RWPE2 (cell line): ENCODE results near the gene GIGYF2.

Source experiments
- ATAC-seq: fragments of 200-7000 bp; cut with Tn5 transposase; 3 replicates; pipeline ENCODE4 v1.9.1; 2021; ENCODE audit warnings: low read depth
- DNase-seq: peaks from one replicate; pipeline ENCODE4 v3.0.0-alpha.2; 2020; ENCODE audit warnings: low spot score
- H3K27ac ChIP-seq: fragments of 450-650 bp; 2 replicates; pipeline ENCODE4 v1.5.1; 2017; ENCODE audit warnings: mild to moderate bottlenecking; ENCODE audit not compliant: poor library complexity, severe bottlenecking
- H3K27me3 ChIP-seq: fragments of 250-450 bp; sonication (Bioruptor Pico); 2 replicates; pipeline ENCODE4 v1.5.1; 2021; ENCODE audit warnings: mild to moderate bottlenecking, moderate library complexity; ENCODE audit not compliant: insufficient read depth, poor library complexity, severe bottlenecking
- H3K36me3 ChIP-seq: fragments of 250-450 bp; sonication (Bioruptor Pico); 2 replicates; pipeline ENCODE4 v1.5.1; 2020; ENCODE audit warnings: low read depth, mild to moderate bottlenecking, moderate library complexity
- H3K4me1 ChIP-seq: fragments of 250-450 bp; sonication (Bioruptor Pico); 2 replicates; pipeline ENCODE4 v1.5.1; 2021; ENCODE audit warnings: mild to moderate bottlenecking, moderate library complexity; ENCODE audit not compliant: insufficient read depth, poor library complexity, severe bottlenecking
- H3K4me3 ChIP-seq: fragments of 250-450 bp; sonication (Bioruptor Pico); 2 replicates; pipeline ENCODE4 v1.5.1; 2021; ENCODE audit warnings: mild to moderate bottlenecking, moderate library complexity; ENCODE audit not compliant: severe bottlenecking
- H3K9me3 ChIP-seq: fragments of 250-450 bp; sonication (Bioruptor Pico); 2 replicates; pipeline ENCODE4 v1.5.1; 2021; ENCODE audit warnings: mild to moderate bottlenecking, moderate library complexity; ENCODE audit not compliant: severe bottlenecking
- CTCF ChIP-seq: fragments of 450-650 bp; IDR thresholded peaks from one replicate; pipeline ENCODE4 v1.5.1; 2017; ENCODE audit warnings: mild to moderate bottlenecking, moderate library complexity; ENCODE audit not compliant: poor library complexity, severe bottlenecking

The GIGYF2 gene

DNA sequence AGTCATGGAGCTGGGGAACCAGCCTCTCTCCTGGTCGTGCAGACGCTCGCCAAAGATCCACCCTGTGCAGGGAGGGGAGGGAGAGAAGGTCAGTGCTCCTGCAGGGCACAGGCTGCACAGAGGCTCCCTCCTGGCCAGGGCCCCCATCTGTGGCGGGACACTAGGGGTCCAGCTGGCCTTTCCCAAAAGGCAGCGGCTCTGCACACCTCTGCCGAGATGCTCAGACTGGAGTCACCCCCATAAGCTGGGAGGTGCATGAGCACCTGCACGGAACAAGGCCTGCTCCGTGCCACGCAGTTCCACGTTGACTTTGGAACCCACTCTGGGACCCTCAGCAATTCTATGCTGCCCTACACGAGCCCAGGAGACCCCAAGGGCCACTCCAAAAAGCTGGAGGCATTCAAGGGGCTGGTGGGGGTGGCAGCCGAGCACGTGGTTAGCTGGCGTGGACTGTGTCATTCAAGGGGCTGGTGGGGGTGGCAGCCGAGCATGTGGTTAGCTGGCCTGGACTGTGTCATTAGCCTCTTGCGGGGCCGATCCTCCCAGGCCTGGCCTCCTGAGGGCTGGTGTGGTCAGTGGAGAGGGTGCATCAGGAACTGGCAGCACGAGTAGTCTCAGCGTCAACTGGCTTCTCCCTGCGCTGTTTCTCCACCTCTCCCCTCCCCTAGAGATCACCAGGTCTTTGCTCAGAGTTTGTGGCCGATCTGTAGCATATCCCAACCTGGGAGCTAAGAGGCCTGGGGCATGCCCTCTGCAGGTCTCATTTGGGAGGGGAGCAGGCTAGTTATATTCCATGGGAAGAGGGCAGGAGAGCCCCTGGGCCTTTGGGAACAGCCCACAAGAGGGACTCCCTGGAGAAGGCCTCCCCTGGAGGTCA lies 182.7 kb downstream of the GIGYF2 start:
- no peaks in the 10 kb centered on the region for H3K27me3 ChIP-seq
- H3K36me3 ChIP-seq, result no peaks in the 10 kb centered on the region
- H3K27ac ChIP-seq, result no peak overlapping the region
- no peak for TF ChIP-seq CTCF
- no peak for DNase-seq
- no peaks in the 10 kb centered on the region for H3K9me3 ChIP-seq
- no peak for ATAC-seq
- H3K4me1 ChIP-seq, result no peaks in the 10 kb centered on the region
- no peak overlapping the region for H3K4me3 ChIP-seq

DNA sequence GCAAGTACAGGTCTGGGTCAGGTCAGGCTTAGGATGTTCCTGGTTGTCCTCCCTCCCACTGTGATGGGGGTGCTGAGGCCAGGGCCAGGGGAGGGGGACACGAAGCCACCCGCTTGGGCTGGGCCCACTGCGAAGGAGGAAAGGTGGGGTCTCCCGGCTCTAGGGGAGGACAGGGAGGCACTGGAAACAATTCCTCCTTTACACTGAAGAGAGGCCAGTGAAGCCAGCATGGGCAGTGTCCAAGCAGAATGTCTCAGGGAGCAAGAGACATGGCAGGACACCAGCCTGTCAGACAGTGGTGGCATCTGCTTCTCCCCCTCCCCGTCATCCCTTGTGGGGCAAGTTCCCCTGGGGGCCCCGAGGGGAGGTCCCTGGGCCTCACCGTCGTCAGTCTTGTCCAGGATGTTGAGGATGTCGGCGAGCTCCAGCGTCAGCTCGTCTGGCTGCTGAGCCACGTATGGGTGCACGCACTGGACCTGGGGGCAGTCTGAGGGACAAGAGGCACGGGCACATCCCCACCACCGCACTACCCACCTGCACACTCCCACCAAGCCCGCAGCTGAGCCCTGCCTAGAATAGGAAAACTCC lies 183.7 kb downstream of the GIGYF2 start:
- TF ChIP-seq CTCF, result no peak
- DNase-seq (no peak), ATAC-seq (no peak)
- no peak overlapping the region for H3K27ac ChIP-seq
- no peaks in the 10 kb centered on the region for H3K4me1 ChIP-seq
- no peaks in the 10 kb centered on the region for H3K36me3 ChIP-seq
- no peak overlapping the region for H3K4me3 ChIP-seq
- H3K27me3 ChIP-seq, result no peaks in the 10 kb centered on the region
- H3K9me3 ChIP-seq, result no peaks in the 10 kb centered on the region

- no peak overlapping the region for H3K4me3 ChIP-seq
- TF ChIP-seq CTCF, result no peak
- DNase-seq (no peak), ATAC-seq (no peak)
- H3K9me3 ChIP-seq, result no peaks in the 10 kb centered on the region
- no peaks in the 10 kb centered on the region for H3K4me1 ChIP-seq
- no peak overlapping the region for H3K27ac ChIP-seq
- H3K27me3 ChIP-seq, result no peaks in the 10 kb centered on the region
- H3K36me3 ChIP-seq, result no peaks in the 10 kb centered on the region
These were observed 185.0 kb downstream of the GIGYF2 start for GRCh38 chr2:232882085-232882484.

DNA sequence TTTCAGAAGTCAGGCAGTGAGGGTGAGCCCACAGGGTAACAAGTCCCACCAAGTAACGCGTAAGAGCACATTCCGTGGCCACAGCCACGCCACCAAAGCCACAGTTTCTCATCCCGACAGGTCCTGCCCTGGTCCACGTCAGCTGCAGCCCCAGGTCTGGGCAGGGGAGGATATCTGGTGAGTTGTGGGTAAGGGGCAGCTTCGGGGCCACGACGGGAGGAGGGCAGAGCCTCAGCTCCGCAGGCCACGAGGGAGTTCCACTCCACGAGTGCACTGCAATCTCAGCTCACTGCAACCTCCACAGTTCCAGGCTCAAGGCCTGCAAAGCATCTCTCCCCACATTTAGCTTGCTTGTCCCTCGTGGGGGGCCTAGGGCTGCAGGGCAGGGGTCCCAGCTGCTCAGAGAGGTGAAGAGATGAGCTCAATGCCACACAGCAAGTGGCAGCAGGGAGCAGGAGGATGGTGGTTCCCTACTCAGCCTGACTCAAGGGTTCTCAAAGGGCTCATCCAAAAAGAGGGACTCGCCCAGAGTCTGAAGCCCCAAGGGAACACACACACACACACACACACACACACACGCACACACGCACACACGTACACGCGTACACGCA lies 185.5 kb downstream of the GIGYF2 start:
- no peak for TF ChIP-seq CTCF
- Histone ChIP-seq H3K4me1 (no peaks in the 10 kb centered on the region), H3K27ac (no peak overlapping the region), H3K36me3 (no peaks in the 10 kb centered on the region), H3K9me3 (no peaks in the 10 kb centered on the region), H3K27me3 (no peaks in the 10 kb centered on the region), H3K4me3 (no peak overlapping the region)
- no peak for DNase-seq
- ATAC-seq, result no peak
